Stimulated activated CD8-positive, alpha-beta memory T cell treated with anti-CD3 and anti-CD28 coated beads, Interleukin-4, amount 100 ng/mL, for 24 hours (primary cell): ENCODE data around the gene MYOF.
"Not testable (repeated sequence)": the region's sequence is repeated elsewhere in the genome, so short reads cannot be mapped to it uniquely, and the experiment has no call there.

Source experiments
- DNase-seq: peaks from one replicate; pipeline ENCODE4 v3.0.0-alpha.2; 2020; ENCODE audit warnings: low read depth

Gene MYOF

GRCh38 chr10:93456480-93456879 lies 25.7 kb downstream of the MYOF start:
- no peak for DNase-seq

- no peak for DNase-seq
These were observed 27.4 kb downstream of the MYOF start for GRCh38 chr10:93454736-93455135.

GRCh38 chr10:93454146-93454545 lies 28.0 kb downstream of the MYOF start:
- DNase-seq, result no peak

- DNase-seq, result no peak
These were observed 30.0 kb downstream of the MYOF start for GRCh38 chr10:93452143-93452542.

GRCh38 chr10:93451244-93451947 lies 30.7 kb downstream of the MYOF start:
- DNase-seq, result no peak

- no peak for DNase-seq
These were observed 34.2 kb downstream of the MYOF start for GRCh38 chr10:93447970-93448369.

GRCh38 chr10:93447019-93447418 lies 35.1 kb downstream of the MYOF start:
- DNase-seq, result no peak

- no peak for DNase-seq
These were observed 36.0 kb downstream of the MYOF start for GRCh38 chr10:93445978-93446720.

- DNase-seq, result no peak
These were observed 36.8 kb downstream of the MYOF start for GRCh38 chr10:93445097-93445960.

GRCh38 chr10:93443481-93443880 lies 38.7 kb downstream of the MYOF start:
- DNase-seq, result no peak

- DNase-seq, result not testable (repeated sequence)
These were observed 39.4 kb downstream of the MYOF start for GRCh38 chr10:93442721-93443120.

GRCh38 chr10:93440591-93441091 lies 41.5 kb downstream of the MYOF start:
- no peak for DNase-seq

GRCh38 chr10:93438613-93439253 lies 43.4 kb downstream of the MYOF start:
- no peak for DNase-seq

- DNase-seq, result no peak
These were observed 44.1 kb downstream of the MYOF start for GRCh38 chr10:93437946-93438612.

GRCh38 chr10:93437086-93437945 lies 44.8 kb downstream of the MYOF start:
- DNase-seq, result no peak

- DNase-seq, result no peak
These were observed 45.5 kb downstream of the MYOF start for GRCh38 chr10:93436591-93437085.

GRCh38 chr10:93435621-93436397 lies 46.3 kb downstream of the MYOF start:
- DNase-seq, result no peak

GRCh38 chr10:93434991-93435491 lies 47.1 kb downstream of the MYOF start:
- no peak for DNase-seq

GRCh38 chr10:93431361-93431760 lies 50.8 kb downstream of the MYOF start:
- DNase-seq, result no peak
